Type B pancreatic cell (in vitro differentiated cells): ENCODE results near the gene ADAT3. TPM values are rescaled to one million over a fixed set of nuclear protein-coding genes. Genes with fewer than 3 reads are reported as not detected.

Experiments used
- DNase-seq: peaks from one replicate; pipeline ENCODE4 v3.0.0; 2021; ENCODE audit warnings: mixed read lengths; ENCODE audit not compliant: unreplicated experiment; ENCODE audit errors: extremely low spot score
- H3K27ac Mint-ChIP-seq: 2 replicates; pipeline ENCODE4 v1.8.0; 2021; ENCODE audit warnings: mild to moderate bottlenecking, mixed read lengths
- H3K27me3 Mint-ChIP-seq: 2 replicates; pipeline ENCODE4 v1.8.0; 2021; ENCODE audit warnings: mixed read lengths
- H3K36me3 Mint-ChIP-seq: 2 replicates; pipeline ENCODE4 v1.8.0; 2021; ENCODE audit warnings: mixed read lengths
- H3K4me1 Mint-ChIP-seq: one replicate; pipeline ENCODE4 v1.8.0; 2021; ENCODE audit warnings: mixed read lengths; ENCODE audit not compliant: unreplicated experiment
- H3K4me3 Mint-ChIP-seq: 2 replicates; pipeline ENCODE4 v1.8.0; 2021; ENCODE audit warnings: mild to moderate bottlenecking, mixed read lengths
- H3K9me3 Mint-ChIP-seq: 2 replicates; pipeline ENCODE4 v1.8.0; 2021; ENCODE audit warnings: mixed read lengths
- CTCF ChIP-seq: fragments of 200-600 bp; sonication (generic); conservative IDR thresholded peaks from 2 replicates; pipeline ENCODE4 v1.5.0; 2021; ENCODE audit warnings: antibody characterized with exemption, mild to moderate bottlenecking
- total RNA-seq: library from RNA; stranded (reverse); gene quantifications from 2 replicates; pipeline ENCODE4 v1.2.1, GENCODE V29; 2021; ENCODE audit warnings: low replicate concordance

ADAT3 gene
- total RNA-seq, 1 donor from 2014 or later = 12.1 TPM

- H3K27ac Mint-ChIP-seq = no peak overlapping the region
- peaks cover 2% of the 10 kb centered on the region for H3K36me3 Mint-ChIP-seq
- H3K9me3 Mint-ChIP-seq = no peaks in the 10 kb centered on the region
- peak; percentile 72 for DNase-seq
- peak overlapping the region; percentile 54 for H3K4me3 Mint-ChIP-seq
- no peak for TF ChIP-seq CTCF
- no peaks in the 10 kb centered on the region for H3K27me3 Mint-ChIP-seq
- H3K4me1 Mint-ChIP-seq = peaks cover 30% of the 10 kb centered on the region
These were observed 39.1 kb downstream of the ADAT3 start for GRCh38 chr19:1944088-1944915.

GRCh38 chr19:1944916-1945561 is 39.8 kb downstream of the ADAT3 start:
- no peak for TF ChIP-seq CTCF
- Mint-ChIP-seq H3K4me3 (no peak overlapping the region), H3K27ac (no peak overlapping the region), H3K36me3 (peaks cover 4% of the 10 kb centered on the region), H3K9me3 (no peaks in the 10 kb centered on the region), H3K27me3 (no peaks in the 10 kb centered on the region), H3K4me1 (peaks cover 26% of the 10 kb centered on the region)
- peak; percentile 69 for DNase-seq

- Mint-ChIP-seq H3K9me3 (no peaks in the 10 kb centered on the region), H3K4me3 (peak overlapping the region; percentile 20), H3K36me3 (peaks cover 4% of the 10 kb centered on the region), H3K27me3 (no peaks in the 10 kb centered on the region), H3K4me1 (peaks cover 23% of the 10 kb centered on the region), H3K27ac (peak overlapping the region; percentile 76)
- TF ChIP-seq CTCF = peak; percentile 77
- DNase-seq = peak; percentile 79
These were observed 40.7 kb downstream of the ADAT3 start for GRCh38 chr19:1945899-1946298.

- H3K27me3 Mint-ChIP-seq = no peaks in the 10 kb centered on the region
- no peak for DNase-seq
- no peak overlapping the region for H3K27ac Mint-ChIP-seq
- peaks cover 22% of the 10 kb centered on the region for H3K4me1 Mint-ChIP-seq
- no peak for TF ChIP-seq CTCF
- H3K9me3 Mint-ChIP-seq = no peaks in the 10 kb centered on the region
- peaks cover 4% of the 10 kb centered on the region for H3K36me3 Mint-ChIP-seq
- H3K4me3 Mint-ChIP-seq = no peak overlapping the region
These were observed 42.5 kb downstream of the ADAT3 start for GRCh38 chr19:1947651-1948209.

GRCh38 chr19:1949304-1950101 is 44.3 kb downstream of the ADAT3 start:
- TF ChIP-seq CTCF = no peak
- H3K27me3 Mint-ChIP-seq = no peaks in the 10 kb centered on the region
- peaks cover 4% of the 10 kb centered on the region for H3K36me3 Mint-ChIP-seq
- no peak overlapping the region for H3K4me3 Mint-ChIP-seq
- H3K4me1 Mint-ChIP-seq = peaks cover 13% of the 10 kb centered on the region
- H3K9me3 Mint-ChIP-seq = no peaks in the 10 kb centered on the region
- no peak for DNase-seq
- H3K27ac Mint-ChIP-seq = no peak overlapping the region
